H1 (cell line): Measurements from ENCODE around the gene CRAT. TPM values are rescaled to one million over a fixed set of nuclear protein-coding genes. Genes with fewer than 3 reads are reported as not detected.

Source experiments
- CTCF ChIA-PET: fragments of 300-600 bp; sonication (Branson Sonifier 250); formaldehyde crosslinking; loops from one replicate; lab custom pipeline; 2021; ENCODE audit not compliant: partially characterized antibody; lab: Charles Lee
- POLR2A ChIA-PET: fragments of 300-600 bp; sonication (Branson Sonifier 250); formaldehyde crosslinking; loops from one replicate; lab custom pipeline; 2021; ENCODE audit warnings: inconsistent platforms; ENCODE audit not compliant: partially characterized antibody; lab: Charles Lee
- DNase-seq, 2 experiments: peaks; one replicate each; pipeline versions ENCODE4 v3.0.0 to v3.0.0-alpha.2; 2010 to 2022; ENCODE audit warnings: low spot score in 2 of 2, low read depth in 1 of 2, mixed read lengths in 1 of 2
- FAIRE-seq: peaks from 2 replicates; lab custom pipeline; 2011; peaks lifted over from hg19 to GRCh38; lab: Jason Lieb, UNC
- H2AFZ ChIP-seq: 2 replicates; pipeline ENCODE4 v1.8.1; 2012; ENCODE audit warnings: low read length, inconsistent platforms
- H2AK5ac ChIP-seq: 2 replicates; pipeline ENCODE4 v1.6.1; 2013; ENCODE audit warnings: low read depth, low read length
- H2BK120ac ChIP-seq: replicated peaks from 2 replicates; pipeline ENCODE3; 2013; ENCODE audit warnings: low read depth, low read length, inconsistent platforms
- H2BK12ac ChIP-seq: 2 replicates; pipeline ENCODE4 v1.6.1; 2013; ENCODE audit warnings: low read depth, low read length
- H2BK15ac ChIP-seq: 2 replicates; pipeline ENCODE4 v1.6.1; 2013; ENCODE audit warnings: low read length
- H2BK20ac ChIP-seq: 2 replicates; pipeline ENCODE4 v1.6.1; 2013; ENCODE audit warnings: low read length
- H2BK5ac ChIP-seq: 2 replicates; pipeline ENCODE4 v1.6.1; 2013; ENCODE audit warnings: low read depth, low read length
- H3K14ac ChIP-seq: 2 replicates; pipeline ENCODE4 v1.6.1; 2013; ENCODE audit warnings: inconsistent platforms; ENCODE audit not compliant: insufficient read length
- H3K18ac ChIP-seq: 2 replicates; pipeline ENCODE4 v1.6.1; 2013; ENCODE audit warnings: low read length; ENCODE audit errors: extremely low read depth
- H3K23ac ChIP-seq: 2 replicates; pipeline ENCODE4 v1.6.1; 2013; ENCODE audit warnings: inconsistent platforms; ENCODE audit not compliant: insufficient read length
- H3K23me2 ChIP-seq: 2 replicates; pipeline ENCODE4 v1.6.1; 2013; ENCODE audit warnings: low read depth, low read length
- H3K27ac ChIP-seq: 2 replicates; pipeline ENCODE4 v1.6.1; 2011; ENCODE audit warnings: low read depth, low read length, inconsistent platforms
- H3K27me3 ChIP-seq, 4 experiments: replicated peaks in 1 of 4; 1 replicate in 1 of 4; 2 replicates in 3 of 4; pipeline versions ENCODE4 v1.6.1 to v1.8.1; 2011 to 2013; ENCODE audit warnings: low read length in 3 of 4, mild to moderate bottlenecking in 3 of 4, inconsistent platforms in 2 of 4, mixed read lengths in 2 of 4, moderate library complexity in 1 of 4; ENCODE audit not compliant: control insufficient read depth in 3 of 4, insufficient read depth in 3 of 4; ENCODE audit errors: extremely low read depth in 1 of 4
- H3K36me3 ChIP-seq, 4 experiments: 2 replicates each; pipeline versions ENCODE4 v1.6.1 to v1.8.1; 2011 to 2013; ENCODE audit warnings: mild to moderate bottlenecking in 4 of 4, low read length in 3 of 4, moderate library complexity in 2 of 4, control low read depth in 1 of 4, inconsistent platforms in 1 of 4; ENCODE audit not compliant: insufficient read depth in 4 of 4, control insufficient read depth in 2 of 4
- H3K4ac ChIP-seq: replicated peaks from 2 replicates; pipeline ENCODE3; 2013; ENCODE audit warnings: low read length, low read depth, mixed read lengths, inconsistent platforms; ENCODE audit not compliant: insufficient read length
- H3K4me1 ChIP-seq, 4 experiments: replicated peaks in 1 of 4; 1 replicate in 1 of 4; 2 replicates in 3 of 4; pipeline versions ENCODE4 v1.6.1 to v1.8.1; 2011 to 2013; ENCODE audit warnings: low read length in 3 of 4, inconsistent platforms in 2 of 4, mixed read lengths in 1 of 4; ENCODE audit not compliant: insufficient read depth in 4 of 4, control insufficient read depth in 3 of 4
- H3K4me2 ChIP-seq, 2 experiments: 2 replicates each; pipeline versions ENCODE4 v1.6.1 to v1.8.1; 2011 to 2013; ENCODE audit warnings: low read depth in 2 of 2, low read length in 2 of 2, control low read depth in 1 of 2, inconsistent platforms in 1 of 2, mild to moderate bottlenecking in 1 of 2; ENCODE audit not compliant: insufficient read depth in 1 of 2
- H3K4me3 ChIP-seq, 4 experiments: fragments of 200-600, 300-600 bp in 1 of 4; sonication (generic), shearing (Covaris generic), sonication (Bioruptor Twin) in 1 of 4; 2 replicates each; pipeline versions ENCODE4 v1.5.1 to v1.8.1; 2011 to 2016; ENCODE audit warnings: low read length in 4 of 4, low read depth in 3 of 4, control low read depth in 2 of 4, inconsistent platforms in 2 of 4, mild to moderate bottlenecking in 2 of 4, mixed read lengths in 1 of 4, moderate library complexity in 1 of 4; ENCODE audit not compliant: insufficient read depth in 2 of 4; ENCODE audit errors: extremely low read depth in 1 of 4
- H3K56ac ChIP-seq: replicated peaks from 2 replicates; pipeline ENCODE3; 2013; ENCODE audit warnings: low read depth, mild to moderate bottlenecking, mixed read lengths, low read length, inconsistent platforms; ENCODE audit not compliant: insufficient read length
- H3K79me1 ChIP-seq: 2 replicates; pipeline ENCODE4 v1.6.1; 2013; ENCODE audit warnings: low read depth, low read length, control low read depth
- H3K79me2 ChIP-seq, 2 experiments: 2 replicates each; pipeline versions ENCODE4 v1.6.1 to v1.8.1; 2012 to 2013; ENCODE audit warnings: low read length in 2 of 2, mild to moderate bottlenecking in 2 of 2, inconsistent platforms in 1 of 2; ENCODE audit not compliant: insufficient read depth in 2 of 2, control insufficient read depth in 1 of 2
- H3K9ac ChIP-seq, 4 experiments: replicated peaks in 1 of 4; 1 replicate in 1 of 4; 2 replicates in 3 of 4; pipeline versions ENCODE4 v1.6.1 to v1.8.1; 2011 to 2013; ENCODE audit warnings: low read depth in 3 of 4, low read length in 3 of 4, control low read depth in 2 of 4, mild to moderate bottlenecking in 2 of 4, moderate library complexity in 2 of 4, inconsistent platforms in 1 of 4; ENCODE audit errors: extremely low read depth in 1 of 4
- H3K9me3 ChIP-seq, 2 experiments: 2 replicates each; pipeline versions ENCODE4 v1.6.1 to v1.8.1; 2012 to 2013; ENCODE audit warnings: mild to moderate bottlenecking in 2 of 2, moderate library complexity in 2 of 2, control low read depth in 1 of 2, inconsistent platforms in 1 of 2, low read depth in 1 of 2, low read length in 1 of 2, mixed read lengths in 1 of 2; ENCODE audit not compliant: insufficient read depth in 2 of 2
- H4K20me1 ChIP-seq, 2 experiments: replicated peaks in 1 of 2; 2 replicates each; pipeline versions ENCODE3 to v1.8.1; 2011 to 2013; ENCODE audit warnings: inconsistent platforms in 2 of 2, low read length in 2 of 2, mild to moderate bottlenecking in 1 of 2; ENCODE audit not compliant: insufficient read depth in 2 of 2, control insufficient read depth in 1 of 2
- H4K5ac ChIP-seq: 2 replicates; pipeline ENCODE4 v1.6.1; 2013; ENCODE audit warnings: low read length, low read depth, mixed read lengths, inconsistent platforms; ENCODE audit not compliant: insufficient read length
- H4K8ac ChIP-seq: 2 replicates; pipeline ENCODE4 v1.8.0; 2013; ENCODE audit warnings: mild to moderate bottlenecking, moderate library complexity, low read length, inconsistent platforms; ENCODE audit not compliant: insufficient read depth; ENCODE audit errors: extremely low read depth
- H4K91ac ChIP-seq: replicated peaks from 2 replicates; pipeline ENCODE3; 2013; ENCODE audit warnings: low read length, mixed read lengths, inconsistent platforms; ENCODE audit not compliant: insufficient read length
- CHD1 ChIP-seq: IDR thresholded peaks from 2 replicates; pipeline ENCODE4 v1.6.1; 2012; ENCODE audit warnings: low read depth, low read length, improper control_type of control experiment
- CTBP2 ChIP-seq: IDR thresholded peaks from 2 replicates; pipeline ENCODE4 v1.7.0; 2011; ENCODE audit warnings: borderline replicate concordance, mild to moderate bottlenecking, moderate library complexity, mixed read lengths, low read length; ENCODE audit not compliant: insufficient read depth, insufficient read length
- CTCF ChIP-seq, 3 experiments: IDR thresholded peaks; 1 replicate in 2 of 3; 2 replicates in 1 of 3; pipeline versions ENCODE4 v1.5.1 to v1.6.1; 2011; ENCODE audit warnings: low read length in 3 of 3, mild to moderate bottlenecking in 3 of 3, inconsistent platforms in 2 of 3, low read depth in 1 of 3, moderate library complexity in 1 of 3; ENCODE audit not compliant: insufficient read depth in 1 of 3; ENCODE audit errors: control extremely low read depth in 1 of 3
- FOSL1 ChIP-seq: IDR thresholded peaks from 2 replicates; pipeline ENCODE4 v1.6.1; 2011; ENCODE audit warnings: mild to moderate bottlenecking, low read depth, low read length, moderate library complexity; ENCODE audit not compliant: insufficient read depth
- NRF1 ChIP-seq: IDR thresholded peaks from 2 replicates; pipeline ENCODE4 v1.6.1; 2011; ENCODE audit warnings: mild to moderate bottlenecking, low read depth, low read length, improper control_type of control experiment
- RNF2 ChIP-seq: fragments of 200-900, 300-1000 bp; sonication (generic); IDR thresholded peaks from 2 replicates; pipeline ENCODE4 v1.7.1; 2016; ENCODE audit warnings: borderline replicate concordance, low read depth, mild to moderate bottlenecking, antibody characterized with exemption, low read length; ENCODE audit not compliant: poor library complexity, severe bottlenecking; ENCODE audit errors: missing control alignments
- SIX5 ChIP-seq: IDR thresholded peaks from 2 replicates; pipeline ENCODE4 v1.6.1; 2011; ENCODE audit warnings: mild to moderate bottlenecking, low read depth, low read length
- TBP ChIP-seq: IDR thresholded peaks from 2 replicates; pipeline ENCODE4 v1.6.1; 2011; ENCODE audit warnings: low read depth, low read length, improper control_type of control experiment
- ZNF274 ChIP-seq: IDR thresholded peaks from 2 replicates; pipeline ENCODE4 v1.7.0; 2012; ENCODE audit warnings: low read length, borderline replicate concordance; ENCODE audit errors: extremely low read depth
- WGBS, 2 experiments: shearing (Covaris generic) in 1 of 2; methylation state at CpG; one replicate each; pipeline versions ENCODE4 v1.1.6 to v1.1.7; 2013 to 2015; ENCODE audit warnings: low lambda C conversion rate in 2 of 2, mixed read lengths in 2 of 2, inconsistent platforms in 1 of 2, low coverage in 1 of 2, missing lambda C conversion rate in 1 of 2; ENCODE audit not compliant: insufficient replicate concordance in 2 of 2, insufficient coverage in 1 of 2, insufficient read length in 1 of 2; ENCODE audit errors: extremely low coverage in 1 of 2, missing lambda C conversion rate in 1 of 2; 5-methylcytosine and 5-hydroxymethylcytosine counted together
- polyA plus RNA-seq, 7 experiments: library from polyadenylated mRNA; depleted of rRNA in 3 of 7; stranded (reverse) in 5 of 7; unstranded in 2 of 7; fragments of >200 nt in 5 of 7; fragments of 200-250 nt in 2 of 7; gene quantifications; 1 replicate in 5 of 7; 2 replicates in 1 of 7; 4 replicates in 1 of 7; pipeline versions ENCODE4 v1.2.1 to v1.2.3, GENCODE V29; 2011 to 2013; ENCODE audit warnings: missing spikeins in 2 of 7, mixed read lengths in 2 of 7
- total RNA-seq: library from RNA; stranded (reverse); fragmentation: NEBNext Ultra II Directional; extraction: Animal tissue kit (Norgen Biotek cat#: 25700); gene quantifications from 2 replicates; pipeline ENCODE4 v1.2.1, GENCODE V29; 2021

CRAT gene
- total and polyA plus RNA-seq, 2 of the 8 experiments (the other 6 are each of a cell fraction or from before 2014, with no cell fraction given) = 8.2 to 17.3 TPM

DNA sequence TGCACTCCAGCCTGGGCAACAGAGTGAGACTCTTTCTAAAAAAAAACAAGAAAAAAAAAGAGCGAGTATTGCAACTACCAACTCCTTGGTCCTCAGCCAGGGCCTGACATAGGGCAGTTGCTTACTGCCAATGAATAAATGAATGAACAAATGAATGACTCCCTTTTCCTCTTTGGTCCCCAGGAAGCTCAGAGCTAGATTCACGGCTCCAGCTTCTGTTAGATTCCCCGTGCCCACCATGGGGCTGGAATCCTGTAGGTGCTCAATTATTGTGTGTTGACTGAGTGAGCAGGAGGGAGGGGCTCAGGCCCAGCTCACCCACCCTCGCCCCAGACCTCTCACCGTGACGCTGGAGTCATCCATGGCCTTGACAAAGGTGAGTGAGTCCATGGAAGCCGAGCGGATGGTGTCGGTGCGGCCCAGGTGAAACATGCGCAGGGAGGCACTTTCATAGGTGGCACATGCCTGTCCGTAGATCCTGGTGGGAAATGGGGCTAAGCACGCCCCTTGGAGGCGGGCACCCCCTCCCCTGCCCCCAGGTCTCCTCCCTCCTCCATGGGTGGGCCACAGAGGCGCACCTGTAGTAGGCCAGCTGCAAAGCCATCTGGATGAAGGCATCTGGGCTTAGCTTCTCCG is 12.8 kb downstream of the CRAT start:
- FAIRE-seq (no peak), DNase-seq (no peak)
- Histone ChIP-seq H2BK120ac (no peak overlapping the region), H3K9me3 (no peaks in the 10 kb centered on the region), H3K18ac (no peak overlapping the region), H4K8ac (peak overlapping the region; percentile 66; the same call in 1 of the 2 replicates), H3K9ac (no peak overlapping the region), H3K79me2 (no peaks in the 10 kb centered on the region), H2AK5ac (no peak overlapping the region), H2BK5ac (no peak overlapping the region), H3K4ac (no peak overlapping the region), H4K91ac (no peak overlapping the region), H3K14ac (no peak overlapping the region), H3K56ac (no peak overlapping the region), H3K4me2 (no peak overlapping the region), H2BK12ac (no peak overlapping the region; the same call in 1 of the 2 replicates), H3K23ac (no peak overlapping the region), H3K23me2 (no peaks in the 10 kb centered on the region), H4K20me1 (no peaks in the 10 kb centered on the region), H2BK15ac (no peak overlapping the region), H3K4me3 (no peak overlapping the region), H3K27ac (no peak overlapping the region), H3K36me3 (no peaks in the 10 kb centered on the region), H2BK20ac (no peak overlapping the region), H3K79me1 (no peaks in the 10 kb centered on the region), H4K5ac (no peak overlapping the region), H2AFZ (no peak overlapping the region), H3K27me3 (peaks cover 0 to 6% (median 4%) of the 10 kb centered on the region in 4 experiments; a peak in 3 of 7 replicates), H3K4me1 (peaks cover 0 to 3% (median 1%) of the 10 kb centered on the region in 4 experiments; a peak in 2 of 7 replicates)
- ChIA-PET CTCF (interaction anchor here (0.6 to 1.7 kb wide), 14 partner anchors 9 to 1472 kb away, joined by 3 to 5 read pairs (median 4); no protein-coding TSS in a partner anchor), POLR2A (interaction anchor here (1.9 to 4.8 kb wide), 2 partner anchors 9 to 16 kb away, joined by 6 to 27 read pairs; partner anchors contain the start of gene DOLPP1)
- WGBS, 2 experiments = 89% methylated on average over 15 of the region's 16 CpGs; no CpG with 5 or more reads in 1 of the 2 experiments
- TF ChIP-seq CHD1 = no peak
- no peak for TF ChIP-seq CTCF (IDR thresholded peaks at IDR 0.05; ENCODE audit: control extremely low read depth in 1 of 3, insufficient read depth in 1 of 3, low read depth in 1 of 3, low read length in 3 of 3)
- no peak for TF ChIP-seq RNF2
- no peak for TF ChIP-seq TBP
- TF ChIP-seq NRF1 = no peak
- no peak for TF ChIP-seq CTBP2
- TF ChIP-seq SIX5 = no peak
- TF ChIP-seq ZNF274 = no peak
- TF ChIP-seq FOSL1 = no peak
